Measurements from ENCODE around the gene ATCAY. TPM values are rescaled to one million over a fixed set of nuclear protein-coding genes. Genes with fewer than 3 reads are reported as not detected.

The ATCAY gene
- total and polyA plus RNA-seq, 2 of the 4 experiments (the other 2 are of a cell fraction), result 0.31 to 0.36 TPM

GRCh38 chr19:3880471-3881271 is at the start of gene ATCAY (continued):
- TF ChIP-seq, protein P1, sequence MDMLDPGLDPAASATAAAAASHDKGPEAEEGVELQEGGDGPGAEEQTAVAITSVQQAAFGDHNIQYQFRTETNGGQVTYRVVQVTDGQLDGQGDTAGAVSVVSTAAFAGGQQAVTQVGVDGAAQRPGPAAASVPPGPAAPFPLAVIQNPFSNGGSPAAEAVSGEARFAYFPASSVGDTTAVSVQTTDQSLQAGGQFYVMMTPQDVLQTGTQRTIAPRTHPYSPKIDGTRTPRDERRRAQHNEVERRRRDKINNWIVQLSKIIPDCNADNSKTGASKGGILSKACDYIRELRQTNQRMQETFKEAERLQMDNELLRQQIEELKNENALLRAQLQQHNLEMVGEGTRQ (IDR thresholded peaks at IDR 0.05; ENCODE audit: low read depth, low read length), result no peak
- TF ChIP-seq MAZ (IDR thresholded peaks at IDR 0.05; ENCODE audit: borderline replicate concordance, low read depth, low read length), result no peak
- no peak for TF ChIP-seq SMC3 (IDR thresholded peaks at IDR 0.05; ENCODE audit: low read depth, low read length)

- ChIA-PET CTCF (interaction anchor here (1.2 kb wide), 1 partner anchor 9 kb away, joined by 7 read pairs; no protein-coding TSS in a partner anchor), POLR2A (ENCODE audit: unreplicated experiment) (no interaction called here)
- H3K14ac ChIP-seq (replicated peaks; ENCODE audit: low read depth, low read length), result no peak overlapping the region
- ATAC-seq (ENCODE audit: low read depth) (no peak), DNase-seq (no peak)
- H2AFZ ChIP-seq (replicated peaks; ENCODE audit: low read length, poor library complexity), result peak overlapping the region; percentile 58
- no peak overlapping the region for H3K4ac ChIP-seq (ENCODE audit: low read depth, low read length)
- H2BK120ac ChIP-seq (ENCODE audit: low read depth, low read length), result no peak overlapping the region
- no peaks in the 10 kb centered on the region for H4K20me1 ChIP-seq (ENCODE audit: insufficient read depth, low read length)
- no peaks in the 10 kb centered on the region for H3K4me1 ChIP-seq (ENCODE audit: control insufficient read depth, insufficient read depth, low read length)
- H2BK20ac ChIP-seq (ENCODE audit: low read depth, low read length), result no peak overlapping the region
- no peaks in the 10 kb centered on the region for H3K79me1 ChIP-seq (ENCODE audit: low read depth in 1 of 2, low read length in 2 of 2)
- H3K9me1 ChIP-seq (ENCODE audit: insufficient read depth, low read length), result no peaks in the 10 kb centered on the region
- dilution Hi-C loops (cut with HindIII; ENCODE audit: low sequenced_read_pairs, unreplicated experiment), result no loop called here
- no peak overlapping the region for H3K27ac ChIP-seq (ENCODE audit: insufficient read depth, low read length)
- no peak overlapping the region for H4K91ac ChIP-seq (ENCODE audit: insufficient read depth, low read depth, low read length)
- H3K4me2 ChIP-seq (ENCODE audit: low read depth, low read length), result no peak overlapping the region
- no peak overlapping the region for H2BK15ac ChIP-seq (ENCODE audit: low read depth, low read length)
- BruUV-seq (replicated peaks), result no TSS peak
- peaks cover 19% of the 10 kb centered on the region for H3K27me3 ChIP-seq (ENCODE audit: control insufficient read depth, insufficient read depth, low read length)
- no peak overlapping the region for H4K8ac ChIP-seq (ENCODE audit: low read depth in 2 of 2, low read length in 2 of 2)
- H3K9me3 ChIP-seq (ENCODE audit: control insufficient read depth, insufficient read depth, low read length), result no peaks in the 10 kb centered on the region
- H2AK9ac ChIP-seq (replicated peaks; ENCODE audit: low read depth, low read length, poor library complexity), result no peak overlapping the region
- intact Hi-C loops (cut with micrococcal nuclease), result no loop called here
- H2AK5ac ChIP-seq (ENCODE audit: low read depth, low read length), result no peak overlapping the region
- no peak overlapping the region for H3K4me3 ChIP-seq (ENCODE audit: insufficient read depth, low read depth, low read length)
- no peak overlapping the region for H2BK5ac ChIP-seq (ENCODE audit: low read depth, low read length, poor library complexity, severe bottlenecking)
- H3K36me3 ChIP-seq (ENCODE audit: control insufficient read depth, insufficient read depth, low read length), result no peaks in the 10 kb centered on the region
- no peak overlapping the region for H3K23ac ChIP-seq (ENCODE audit: low read depth, low read length)
- H4K5ac ChIP-seq (ENCODE audit: low read depth, low read length), result no peak overlapping the region
- no peak overlapping the region for H3K56ac ChIP-seq (ENCODE audit: extremely low read depth, insufficient read depth, low read length)
- in situ Hi-C loops (cut with MboI; ENCODE audit: low sequenced_read_pairs), result no loop called here
- WGBS, 2 experiments (ENCODE audit: extremely low coverage in 2 of 2, insufficient read length in 1 of 2), result 74% methylated on average over 9 of the region's 19 CpGs; no CpG with 5 or more reads in 1 of the 2 experiments
- no peak overlapping the region for H3K18ac ChIP-seq (ENCODE audit: low read depth, low read length)
- no peak overlapping the region for H3K9ac ChIP-seq (ENCODE audit: low read depth, low read length)
- TF ChIP-seq MXI1 (IDR thresholded peaks at IDR 0.05; ENCODE audit: borderline replicate concordance, low read depth, low read length) (no peak), BHLHE40 (IDR thresholded peaks at IDR 0.05; ENCODE audit: low read depth, low read length) (no peak), CHD1 (IDR thresholded peaks at IDR 0.05; ENCODE audit: low read depth, low read length) (no peak), MAFK (IDR thresholded peaks at IDR 0.05; ENCODE audit: low read depth, low read length) (no peak), SMC3 (IDR thresholded peaks at IDR 0.05; ENCODE audit: low read depth, low read length) (no peak), POLR2A (IDR thresholded peaks at IDR 0.05; ENCODE audit: low read depth, low read length) (no peak), CEBPB (IDR thresholded peaks at IDR 0.05; ENCODE audit: low read depth, low read length) (no peak), RFX5 (IDR thresholded peaks at IDR 0.05; ENCODE audit: low read depth, low read length) (no peak), CTCF (conservative IDR thresholded peaks at IDR 0.05; ENCODE audit: low read depth, low read length) (no peak), FOS (IDR thresholded peaks at IDR 0.05; ENCODE audit: low read depth, low read length) (no peak)
- TF ChIP-seq, protein P1 (IDR thresholded peaks at IDR 0.05; ENCODE audit: low read depth, low read length), result no peak
These were observed 48.9 kb upstream of the ATCAY start for GRCh38 chr19:3831601-3832000.
